ENCODE results near the gene KLK13.

DNA sequence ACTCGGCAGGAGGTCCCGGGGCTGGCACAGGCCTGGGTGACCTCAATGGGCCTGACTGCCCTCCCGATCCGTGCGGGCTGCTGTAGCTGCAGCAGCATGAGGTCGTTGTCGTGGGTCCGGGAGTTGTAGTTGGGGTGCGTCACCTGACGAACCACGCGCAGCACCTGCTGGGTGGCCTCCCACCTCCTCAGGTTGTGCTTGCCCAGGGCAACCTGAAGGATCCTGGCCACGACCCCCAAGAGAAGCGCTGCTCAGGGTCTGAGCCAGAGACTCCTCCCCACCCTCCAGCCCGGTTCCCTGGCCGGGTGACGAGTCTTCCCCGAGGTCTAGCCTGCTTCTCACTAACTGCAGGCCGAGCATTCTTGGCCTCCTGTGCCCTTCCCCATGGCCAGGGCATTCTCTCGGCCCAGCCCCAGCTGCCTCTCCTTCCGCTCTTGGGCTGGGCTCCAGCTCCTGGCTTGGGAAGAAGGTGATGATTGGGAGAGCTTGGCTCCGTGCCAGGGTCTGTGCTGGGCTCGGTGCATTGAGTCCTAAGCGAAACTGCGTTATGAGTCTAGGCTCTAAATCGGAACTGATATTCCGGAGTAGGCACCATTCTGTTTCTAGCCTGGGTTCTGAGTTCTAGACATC is 14.7 kb upstream of the KLK13 start:
- TF ChIP-seq CTCF (IDR thresholded peaks at IDR 0.05) (no peak), POLR2A (IDR thresholded peaks at IDR 0.05) (no peak), EP300 (IDR thresholded peaks at IDR 0.05) (no peak)

Data from tibial nerve (tissue), 4 donors.